NCI-H2227 treated with DMSO at 0.1 percent for 48 hours (cell line): ENCODE data around the gene CCDC17.

ENCODE experiments used
- DNase-seq: peaks from one replicate; lab custom pipeline; 2025; lab: John Stamatoyannopoulos, UW

CCDC17 gene

DNA sequence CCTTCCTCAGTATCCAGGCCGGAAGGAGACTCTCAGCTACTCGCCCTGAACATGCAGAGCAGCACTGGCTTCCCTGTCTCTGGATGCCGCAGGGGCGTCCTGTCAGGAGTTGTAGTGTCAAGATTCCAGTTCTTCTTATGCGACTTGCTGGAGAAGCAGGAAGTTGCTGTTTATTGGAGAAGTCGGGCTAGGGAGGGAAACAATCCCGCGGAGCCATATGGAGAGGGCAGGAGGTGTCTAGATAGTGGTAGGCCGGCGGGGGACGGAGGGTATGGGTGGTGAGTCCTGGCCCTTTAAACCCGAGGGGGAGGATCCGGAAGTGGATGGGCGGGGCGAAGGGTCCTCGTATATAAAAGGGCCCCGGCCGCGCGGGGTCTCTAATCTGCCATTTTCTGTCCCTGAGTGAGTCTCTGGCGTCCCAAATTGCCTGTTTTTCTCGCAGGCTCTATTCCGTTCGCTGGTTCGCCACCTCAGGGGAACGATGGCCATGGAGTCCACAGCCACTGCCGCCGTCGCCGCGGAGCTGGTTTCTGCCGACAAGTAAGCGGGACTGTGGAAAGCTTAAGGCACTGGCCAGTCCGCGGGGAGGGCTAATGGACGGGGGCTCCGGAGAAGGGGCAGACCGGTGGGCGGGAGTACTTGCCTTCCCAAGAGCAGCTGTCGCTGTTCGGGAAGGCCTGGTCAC is 40.0 kb downstream of the CCDC17 start, which contains the start of gene NASP:
Gene NASP, plus strand, starts transcription at position 376 of the 685 bp plus-strand sequence. Its CDS starts 106 bp downstream, at position 482.
- peak; percentile 86 for DNase-seq

DNA sequence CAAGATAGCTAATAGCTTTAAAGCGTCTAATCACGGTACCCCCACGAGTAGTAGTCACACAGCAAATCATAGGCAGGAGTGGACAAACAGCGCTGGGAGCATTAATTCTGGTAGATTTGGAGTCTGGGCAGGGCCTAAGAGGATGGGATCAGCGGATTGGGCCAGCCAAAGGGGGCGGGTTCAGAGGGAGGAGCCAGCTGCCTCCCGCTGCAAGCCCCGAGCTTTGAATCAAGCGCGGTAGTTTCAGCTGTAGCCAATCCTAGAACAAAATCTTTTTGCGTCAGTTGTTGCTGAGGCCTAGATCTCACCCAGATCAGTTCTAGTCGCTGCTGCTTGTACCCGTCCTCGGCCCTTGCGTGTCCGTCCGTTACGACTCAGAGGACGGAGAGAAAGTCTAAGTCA is 40.6 kb downstream of the CCDC17 start:
- DNase-seq, result peak; percentile 97

DNA sequence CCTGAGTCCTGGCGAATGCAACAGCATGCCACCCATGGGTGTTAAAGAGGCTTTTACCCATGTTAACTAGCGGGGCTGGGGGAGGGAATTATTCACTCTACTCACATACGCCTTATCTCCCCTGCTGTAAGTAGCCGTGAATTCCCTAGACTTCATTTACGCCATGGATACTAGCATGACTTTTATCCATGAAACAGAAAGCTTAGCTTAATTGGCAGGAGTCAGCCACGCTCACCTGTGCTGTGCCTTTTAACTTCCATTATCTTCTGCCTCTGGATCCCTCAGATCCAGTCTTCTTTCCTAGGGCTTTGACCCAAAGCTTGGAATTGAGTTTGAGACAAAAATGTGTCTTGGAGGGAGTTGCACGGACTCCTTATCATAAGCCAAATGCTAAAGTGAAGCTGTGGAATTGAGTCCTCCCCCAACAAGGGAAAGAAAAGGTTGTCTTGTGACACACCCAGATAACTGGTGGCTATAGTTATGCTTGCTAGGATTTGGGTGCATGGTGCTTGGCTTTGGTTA is 49.7 kb downstream of the CCDC17 start:
- DNase-seq, result no peak

- DNase-seq, result no peak
These were observed 50.5 kb downstream of the CCDC17 start for GRCh38 chr1:45573231-45573804.

GRCh38 chr1:45570631-45571030 is 53.2 kb downstream of the CCDC17 start:
- no peak for DNase-seq
